ENCODE data around the gene MLLT1. TPM values are rescaled to one million over a fixed set of nuclear protein-coding genes. Genes with fewer than 3 reads are reported as not detected.

The MLLT1 gene
- total and polyA plus RNA-seq, 4 donors: 2.1 to 15.6 (median 7.3) TPM

DNA sequence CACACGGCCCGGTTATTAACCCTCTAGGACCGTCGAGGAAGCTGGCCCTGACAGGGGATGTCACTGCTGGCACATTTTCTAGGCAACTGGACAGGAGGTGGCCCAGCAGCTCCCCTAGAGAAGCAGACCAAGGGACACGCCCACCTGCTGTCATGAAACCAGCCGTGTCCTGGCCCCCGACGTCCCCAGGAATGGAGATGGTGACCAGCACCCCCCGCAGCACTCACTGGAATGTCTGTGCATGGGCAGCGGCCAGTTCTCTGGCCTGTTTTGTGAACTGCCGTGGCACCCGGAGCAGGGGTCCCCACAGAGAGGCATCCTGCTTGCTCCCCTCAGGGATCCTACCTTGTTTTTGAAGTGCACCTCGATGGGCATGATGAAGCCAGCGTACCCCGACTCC lies 17.9 kb downstream of the MLLT1 start (continued):
- TF ChIP-seq, protein P1, sequence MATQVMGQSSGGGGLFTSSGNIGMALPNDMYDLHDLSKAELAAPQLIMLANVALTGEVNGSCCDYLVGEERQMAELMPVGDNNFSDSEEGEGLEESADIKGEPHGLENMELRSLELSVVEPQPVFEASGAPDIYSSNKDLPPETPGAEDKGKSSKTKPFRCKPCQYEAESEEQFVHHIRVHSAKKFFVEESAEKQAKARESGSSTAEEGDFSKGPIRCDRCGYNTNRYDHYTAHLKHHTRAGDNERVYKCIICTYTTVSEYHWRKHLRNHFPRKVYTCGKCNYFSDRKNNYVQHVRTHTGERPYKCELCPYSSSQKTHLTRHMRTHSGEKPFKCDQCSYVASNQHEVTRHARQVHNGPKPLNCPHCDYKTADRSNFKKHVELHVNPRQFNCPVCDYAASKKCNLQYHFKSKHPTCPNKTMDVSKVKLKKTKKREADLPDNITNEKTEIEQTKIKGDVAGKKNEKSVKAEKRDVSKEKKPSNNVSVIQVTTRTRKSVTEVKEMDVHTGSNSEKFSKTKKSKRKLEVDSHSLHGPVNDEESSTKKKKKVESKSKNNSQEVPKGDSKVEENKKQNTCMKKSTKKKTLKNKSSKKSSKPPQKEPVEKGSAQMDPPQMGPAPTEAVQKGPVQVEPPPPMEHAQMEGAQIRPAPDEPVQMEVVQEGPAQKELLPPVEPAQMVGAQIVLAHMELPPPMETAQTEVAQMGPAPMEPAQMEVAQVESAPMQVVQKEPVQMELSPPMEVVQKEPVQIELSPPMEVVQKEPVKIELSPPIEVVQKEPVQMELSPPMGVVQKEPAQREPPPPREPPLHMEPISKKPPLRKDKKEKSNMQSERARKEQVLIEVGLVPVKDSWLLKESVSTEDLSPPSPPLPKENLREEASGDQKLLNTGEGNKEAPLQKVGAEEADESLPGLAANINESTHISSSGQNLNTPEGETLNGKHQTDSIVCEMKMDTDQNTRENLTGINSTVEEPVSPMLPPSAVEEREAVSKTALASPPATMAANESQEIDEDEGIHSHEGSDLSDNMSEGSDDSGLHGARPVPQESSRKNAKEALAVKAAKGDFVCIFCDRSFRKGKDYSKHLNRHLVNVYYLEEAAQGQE (IDR thresholded peaks at IDR 0.05): no peak
- TF ChIP-seq YY1 (IDR thresholded peaks at IDR 0.05): no peak

DNA sequence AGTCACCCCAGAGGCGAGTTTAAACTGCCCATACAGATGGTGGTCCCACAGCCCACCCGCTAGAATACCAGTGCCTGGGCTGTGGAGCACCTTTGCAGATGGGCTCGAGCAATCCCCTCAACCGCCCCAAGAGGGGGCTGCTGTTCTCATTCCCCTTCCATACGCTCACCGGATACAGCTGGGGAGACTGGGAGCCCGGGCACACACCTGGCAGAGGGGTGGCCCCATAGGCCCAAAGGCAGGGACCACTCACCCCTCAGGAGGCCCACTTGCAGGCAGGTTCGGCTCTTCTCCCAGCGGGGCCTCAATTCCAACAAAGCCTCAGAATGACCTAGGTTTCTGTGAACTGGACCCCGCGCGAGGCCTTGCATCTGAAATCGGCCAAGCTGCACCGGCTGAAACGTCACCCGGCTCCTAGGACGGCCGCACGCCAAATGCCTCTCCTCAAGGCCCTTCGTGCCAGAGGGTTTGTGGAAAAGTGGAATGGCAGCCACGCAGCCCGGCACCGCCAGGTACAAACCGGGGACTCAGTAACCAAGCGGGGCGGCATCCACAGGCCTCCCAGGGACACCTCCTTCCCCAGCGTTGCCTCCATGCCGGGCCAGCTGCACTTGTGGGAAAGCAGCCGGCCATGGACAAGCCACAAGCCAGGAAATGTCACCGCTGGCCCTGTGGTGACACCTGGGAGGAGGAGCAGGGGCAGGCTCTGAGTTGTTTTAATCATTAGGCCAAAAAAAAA lies 18.7 kb downstream of the MLLT1 start:
- no peak overlapping the region for H3K27ac ChIP-seq (ENCODE audit: low read depth in 1 of 2, low read length in 2 of 2)
- no peaks in the 10 kb centered on the region for H3K9me3 ChIP-seq (ENCODE audit: control insufficient read depth in 4 of 4, low read length in 3 of 4)
- H3K36me3 ChIP-seq (ENCODE audit: control insufficient read depth in 4 of 4, insufficient read depth in 3 of 4, low read depth in 1 of 4, low read length in 3 of 4): peaks cover 5 to 27% (median 18%) of the 10 kb centered on the region in 4 donors
- H3K4me1 ChIP-seq (ENCODE audit: control insufficient read depth in 4 of 4, insufficient read depth in 4 of 4, low read length in 3 of 4): peaks cover 9 to 41% (median 34%) of the 10 kb centered on the region in 4 donors
- no peaks in the 10 kb centered on the region for H3K27me3 ChIP-seq (ENCODE audit: control insufficient read depth in 4 of 4, insufficient read depth in 4 of 4, low read length in 3 of 4)
- no peak for DNase-seq (ENCODE audit: low spot score)
- peak overlapping the region in 1 of 2 donors; percentile 37 for H3K9ac ChIP-seq (ENCODE audit: low read depth in 1 of 2, low read length in 2 of 2)
- no peak overlapping the region for H3K4me3 ChIP-seq (ENCODE audit: low read depth in 1 of 3, low read length in 3 of 3)
- 90% methylated on average over 30 of the region's 30 CpGs for WGBS
- TF ChIP-seq RAD21 (IDR thresholded peaks at IDR 0.05): peak; percentile 37 to 68
- TF ChIP-seq TAF1 (conservative IDR thresholded peaks at IDR 0.05): no peak
- TF ChIP-seq, protein P2, sequence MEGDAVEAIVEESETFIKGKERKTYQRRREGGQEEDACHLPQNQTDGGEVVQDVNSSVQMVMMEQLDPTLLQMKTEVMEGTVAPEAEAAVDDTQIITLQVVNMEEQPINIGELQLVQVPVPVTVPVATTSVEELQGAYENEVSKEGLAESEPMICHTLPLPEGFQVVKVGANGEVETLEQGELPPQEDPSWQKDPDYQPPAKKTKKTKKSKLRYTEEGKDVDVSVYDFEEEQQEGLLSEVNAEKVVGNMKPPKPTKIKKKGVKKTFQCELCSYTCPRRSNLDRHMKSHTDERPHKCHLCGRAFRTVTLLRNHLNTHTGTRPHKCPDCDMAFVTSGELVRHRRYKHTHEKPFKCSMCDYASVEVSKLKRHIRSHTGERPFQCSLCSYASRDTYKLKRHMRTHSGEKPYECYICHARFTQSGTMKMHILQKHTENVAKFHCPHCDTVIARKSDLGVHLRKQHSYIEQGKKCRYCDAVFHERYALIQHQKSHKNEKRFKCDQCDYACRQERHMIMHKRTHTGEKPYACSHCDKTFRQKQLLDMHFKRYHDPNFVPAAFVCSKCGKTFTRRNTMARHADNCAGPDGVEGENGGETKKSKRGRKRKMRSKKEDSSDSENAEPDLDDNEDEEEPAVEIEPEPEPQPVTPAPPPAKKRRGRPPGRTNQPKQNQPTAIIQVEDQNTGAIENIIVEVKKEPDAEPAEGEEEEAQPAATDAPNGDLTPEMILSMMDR (IDR thresholded peaks at IDR 0.05; ENCODE audit: low read depth, low read length, missing input control): peak; percentile 39

DNA sequence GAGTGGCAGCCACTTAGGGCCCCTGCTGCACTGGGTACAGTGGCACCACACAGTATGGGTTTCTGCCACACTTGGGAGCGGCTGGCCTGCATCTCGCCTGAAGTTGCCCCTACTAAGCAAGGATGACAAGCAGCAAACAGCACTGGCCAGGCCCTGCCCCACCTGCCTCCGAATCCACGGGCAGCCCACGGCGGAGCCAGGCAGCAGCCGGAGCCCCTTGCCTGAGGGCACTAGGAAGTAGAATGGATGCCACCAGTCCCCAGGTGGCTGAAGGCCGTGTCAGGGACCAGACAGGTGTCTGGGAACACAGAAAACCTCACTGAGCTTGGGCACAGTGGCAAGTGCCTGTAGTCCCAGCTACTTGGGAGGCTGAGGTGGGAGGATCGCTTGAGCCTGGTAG lies 19.4 kb downstream of the MLLT1 start:
- Histone ChIP-seq H3K27ac (ENCODE audit: low read depth in 1 of 2, low read length in 2 of 2) (no peak overlapping the region), H3K9me3 (ENCODE audit: control insufficient read depth in 4 of 4, low read length in 3 of 4) (no peaks in the 10 kb centered on the region), H3K4me3 (ENCODE audit: low read depth in 1 of 3, low read length in 3 of 3) (no peak overlapping the region), H3K27me3 (ENCODE audit: control insufficient read depth in 4 of 4, insufficient read depth in 4 of 4, low read length in 3 of 4) (no peaks in the 10 kb centered on the region), H3K4me1 (ENCODE audit: control insufficient read depth in 4 of 4, insufficient read depth in 4 of 4, low read length in 3 of 4) (peaks cover 9 to 41% (median 34%) of the 10 kb centered on the region in 4 donors), H3K36me3 (ENCODE audit: control insufficient read depth in 4 of 4, insufficient read depth in 3 of 4, low read depth in 1 of 4, low read length in 3 of 4) (peaks cover 5 to 27% (median 16%) of the 10 kb centered on the region in 4 donors), H3K9ac (ENCODE audit: low read depth in 1 of 2, low read length in 2 of 2) (peak overlapping the region in 1 of 2 donors; percentile 37)
- 97% methylated on average over 9 of the region's 9 CpGs for WGBS
- TF ChIP-seq, protein P3, sequence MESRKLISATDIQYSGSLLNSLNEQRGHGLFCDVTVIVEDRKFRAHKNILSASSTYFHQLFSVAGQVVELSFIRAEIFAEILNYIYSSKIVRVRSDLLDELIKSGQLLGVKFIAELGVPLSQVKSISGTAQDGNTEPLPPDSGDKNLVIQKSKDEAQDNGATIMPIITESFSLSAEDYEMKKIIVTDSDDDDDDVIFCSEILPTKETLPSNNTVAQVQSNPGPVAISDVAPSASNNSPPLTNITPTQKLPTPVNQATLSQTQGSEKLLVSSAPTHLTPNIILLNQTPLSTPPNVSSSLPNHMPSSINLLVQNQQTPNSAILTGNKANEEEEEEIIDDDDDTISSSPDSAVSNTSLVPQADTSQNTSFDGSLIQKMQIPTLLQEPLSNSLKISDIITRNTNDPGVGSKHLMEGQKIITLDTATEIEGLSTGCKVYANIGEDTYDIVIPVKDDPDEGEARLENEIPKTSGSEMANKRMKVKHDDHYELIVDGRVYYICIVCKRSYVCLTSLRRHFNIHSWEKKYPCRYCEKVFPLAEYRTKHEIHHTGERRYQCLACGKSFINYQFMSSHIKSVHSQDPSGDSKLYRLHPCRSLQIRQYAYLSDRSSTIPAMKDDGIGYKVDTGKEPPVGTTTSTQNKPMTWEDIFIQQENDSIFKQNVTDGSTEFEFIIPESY (IDR thresholded peaks at IDR 0.05): no peak
- TF ChIP-seq FOXA2 (IDR thresholded peaks at IDR 0.05): no peak
- TF ChIP-seq TAF1 (conservative IDR thresholded peaks at IDR 0.05): no peak
- TF ChIP-seq GABPA (IDR thresholded peaks at IDR 0.05 in 1 of 2, conservative IDR thresholded peaks at IDR 0.05 in 1 of 2): no peak
- no peak for TF ChIP-seq RXRA (IDR thresholded peaks at IDR 0.05)
- TF ChIP-seq, protein P1 (IDR thresholded peaks at IDR 0.05): no peak
- no peak for TF ChIP-seq RAD21 (IDR thresholded peaks at IDR 0.05)
- TF ChIP-seq, protein P4, sequence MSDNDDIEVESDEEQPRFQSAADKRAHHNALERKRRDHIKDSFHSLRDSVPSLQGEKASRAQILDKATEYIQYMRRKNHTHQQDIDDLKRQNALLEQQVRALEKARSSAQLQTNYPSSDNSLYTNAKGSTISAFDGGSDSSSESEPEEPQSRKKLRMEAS (IDR thresholded peaks at IDR 0.05): no peak
- TF ChIP-seq NR2F2 (IDR thresholded peaks at IDR 0.05): no peak
- no peak for TF ChIP-seq SP1 (IDR thresholded peaks at IDR 0.05)
- no peak for TF ChIP-seq HNF4A (conservative IDR thresholded peaks at IDR 0.05)
- no peak for TF ChIP-seq YY1 (IDR thresholded peaks at IDR 0.05)
- TF ChIP-seq HNF4G (IDR thresholded peaks at IDR 0.05): no peak
- no peak for TF ChIP-seq FOXA1 (IDR thresholded peaks at IDR 0.05)
- no peak for DNase-seq (ENCODE audit: low spot score)
